SU-DHL-6 (cell line): ENCODE results near the gene IP6K1.

Experiments
- H2AFZ ChIP-seq: fragments of 200-600 bp; sonication (generic); 2 replicates; pipeline ENCODE4 v1.6.1; 2014; ENCODE audit warnings: low read depth, mild to moderate bottlenecking, moderate library complexity, mixed read lengths, antibody characterized with exemption, low read length; ENCODE audit not compliant: severe bottlenecking
- H3F3A ChIP-seq: fragments of 200-600 bp; shearing (Covaris generic); 2 replicates; pipeline ENCODE4 v1.6.0; 2016; ENCODE audit warnings: antibody characterized with exemption, mild to moderate bottlenecking; ENCODE audit not compliant: insufficient read depth
- H3K27ac ChIP-seq: fragments of 200-600 bp; sonication (generic); 2 replicates; pipeline ENCODE4 v1.5.1; 2016; ENCODE audit warnings: low read depth, mild to moderate bottlenecking, low read length, moderate library complexity, mixed read lengths
- H3K27me3 ChIP-seq: fragments of 200-600 bp; sonication (generic), shearing (Covaris generic); 2 replicates; pipeline ENCODE4 v1.6.0; 2014; ENCODE audit warnings: mild to moderate bottlenecking, low read length
- H3K36me3 ChIP-seq: fragments of 200-600 bp; sonication (generic); 2 replicates; pipeline ENCODE4 v1.6.1; 2014; ENCODE audit warnings: mild to moderate bottlenecking, low read length, mixed read lengths
- H3K4me2 ChIP-seq: fragments of 300-600, 200-600 bp; shearing (Covaris generic), sonication (generic); 2 replicates; pipeline ENCODE4 v1.6.0; 2014; ENCODE audit warnings: low read length, low read depth, mild to moderate bottlenecking; ENCODE audit not compliant: poor library complexity, severe bottlenecking
- H3K4me3 ChIP-seq: fragments of 200-600 bp; sonication (generic); 2 replicates; pipeline ENCODE4 v1.5.1; 2014; ENCODE audit warnings: antibody characterized with exemption, low read length, mild to moderate bottlenecking, mixed read lengths; ENCODE audit not compliant: insufficient read depth, poor library complexity, severe bottlenecking
- H3K79me2 ChIP-seq: fragments of 200-600 bp; sonication (generic); 2 replicates; pipeline ENCODE4 v1.6.1; 2014; ENCODE audit warnings: mild to moderate bottlenecking, low read length, moderate library complexity; ENCODE audit not compliant: insufficient read depth
- H3K9ac ChIP-seq: fragments of 200-600 bp; sonication (generic); 2 replicates; pipeline ENCODE4 v1.7.0; 2014; ENCODE audit warnings: mild to moderate bottlenecking, low read length
- H3K9me2 ChIP-seq: fragments of 200-600 bp; sonication (generic); replicated peaks from 2 replicates; pipeline ENCODE4 v1.6.1; 2014; ENCODE audit warnings: low read length; ENCODE audit not compliant: insufficient read depth
- H3K9me3 ChIP-seq: fragments of 200-600 bp; sonication (generic); 2 replicates; pipeline ENCODE4 v1.6.1; 2014; ENCODE audit warnings: low read length, mixed read lengths; ENCODE audit not compliant: insufficient read depth
- H4K20me1 ChIP-seq: fragments of 200-600 bp; sonication (generic); 2 replicates; pipeline ENCODE4 v1.6.1; 2014; ENCODE audit warnings: low read depth, mild to moderate bottlenecking, antibody characterized with exemption, low read length, moderate library complexity, mixed read lengths
- EZH2phosphoT487 ChIP-seq: fragments of 200-600 bp; sonication (generic), shearing (Covaris generic); conservative IDR thresholded peaks from 2 replicates; pipeline ENCODE4 v1.6.1; 2018; ENCODE audit warnings: mild to moderate bottlenecking, antibody characterized with exemption, low read length, moderate library complexity, mixed read lengths
- TF ChIP-seq, protein P1 (sequence below): fragments of 200-600 bp; sonication (generic); IDR thresholded peaks from one replicate; pipeline ENCODE4 v1.5.1; 2017; ENCODE audit warnings: antibody characterized with exemption, mild to moderate bottlenecking, low read length, moderate library complexity; ENCODE audit not compliant: insufficient read depth, poor library complexity, severe bottlenecking

Gene IP6K1

DNA sequence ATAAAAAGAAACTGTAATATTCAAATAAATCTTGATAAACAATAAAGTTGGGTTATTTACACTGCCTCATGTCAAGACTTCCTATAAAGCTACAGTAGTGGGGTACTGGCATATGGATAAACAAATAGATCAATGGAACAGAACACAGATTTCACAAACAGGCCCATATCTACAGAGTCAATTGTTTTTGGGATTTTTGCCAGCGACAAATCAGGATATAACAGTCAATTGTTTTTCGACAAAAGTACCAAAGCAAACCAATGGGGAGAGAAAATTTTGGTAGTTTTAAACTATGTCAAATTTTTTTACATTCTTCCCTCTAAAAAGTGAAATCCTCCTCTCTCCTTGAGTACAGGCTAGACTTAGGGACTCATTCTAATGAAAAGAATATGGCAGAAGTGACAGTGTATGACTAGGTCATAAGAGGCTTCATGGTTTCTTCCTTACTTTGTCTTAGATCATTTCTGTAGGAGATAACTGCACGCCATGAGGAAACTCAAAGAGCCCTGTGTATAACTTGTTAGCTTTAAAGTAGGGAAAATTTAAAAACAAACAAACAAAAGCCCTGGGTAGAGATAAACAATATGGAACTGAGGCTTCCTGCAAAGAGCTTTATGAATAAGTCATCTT, 16.9 kb downstream of the IP6K1 start:
- no peaks in the 10 kb centered on the region for H3K9me2 ChIP-seq
- TF ChIP-seq, protein P1, sequence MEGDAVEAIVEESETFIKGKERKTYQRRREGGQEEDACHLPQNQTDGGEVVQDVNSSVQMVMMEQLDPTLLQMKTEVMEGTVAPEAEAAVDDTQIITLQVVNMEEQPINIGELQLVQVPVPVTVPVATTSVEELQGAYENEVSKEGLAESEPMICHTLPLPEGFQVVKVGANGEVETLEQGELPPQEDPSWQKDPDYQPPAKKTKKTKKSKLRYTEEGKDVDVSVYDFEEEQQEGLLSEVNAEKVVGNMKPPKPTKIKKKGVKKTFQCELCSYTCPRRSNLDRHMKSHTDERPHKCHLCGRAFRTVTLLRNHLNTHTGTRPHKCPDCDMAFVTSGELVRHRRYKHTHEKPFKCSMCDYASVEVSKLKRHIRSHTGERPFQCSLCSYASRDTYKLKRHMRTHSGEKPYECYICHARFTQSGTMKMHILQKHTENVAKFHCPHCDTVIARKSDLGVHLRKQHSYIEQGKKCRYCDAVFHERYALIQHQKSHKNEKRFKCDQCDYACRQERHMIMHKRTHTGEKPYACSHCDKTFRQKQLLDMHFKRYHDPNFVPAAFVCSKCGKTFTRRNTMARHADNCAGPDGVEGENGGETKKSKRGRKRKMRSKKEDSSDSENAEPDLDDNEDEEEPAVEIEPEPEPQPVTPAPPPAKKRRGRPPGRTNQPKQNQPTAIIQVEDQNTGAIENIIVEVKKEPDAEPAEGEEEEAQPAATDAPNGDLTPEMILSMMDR: no peak
- no peak for TF ChIP-seq EZH2phosphoT487
- H3F3A ChIP-seq: 0 out of 2 replicates have a peak, but pooled peaks cover 3% of the 10 kb centered on the region
- peaks cover 74% of the 10 kb centered on the region for H3K79me2 ChIP-seq
- H3K36me3 ChIP-seq: no peaks in the 10 kb centered on the region
- no peak overlapping the region for H3K4me3 ChIP-seq
- H4K20me1 ChIP-seq: peaks cover 6% of the 10 kb centered on the region; the same call in 1 of the 2 replicates
- no peaks in the 10 kb centered on the region for H3K9me3 ChIP-seq
- no peak overlapping the region for H3K27ac ChIP-seq
- H3K9ac ChIP-seq: no peak overlapping the region
- no peak overlapping the region for H2AFZ ChIP-seq
- H3K4me2 ChIP-seq: no peak overlapping the region
- H3K27me3 ChIP-seq: no peaks in the 10 kb centered on the region

DNA sequence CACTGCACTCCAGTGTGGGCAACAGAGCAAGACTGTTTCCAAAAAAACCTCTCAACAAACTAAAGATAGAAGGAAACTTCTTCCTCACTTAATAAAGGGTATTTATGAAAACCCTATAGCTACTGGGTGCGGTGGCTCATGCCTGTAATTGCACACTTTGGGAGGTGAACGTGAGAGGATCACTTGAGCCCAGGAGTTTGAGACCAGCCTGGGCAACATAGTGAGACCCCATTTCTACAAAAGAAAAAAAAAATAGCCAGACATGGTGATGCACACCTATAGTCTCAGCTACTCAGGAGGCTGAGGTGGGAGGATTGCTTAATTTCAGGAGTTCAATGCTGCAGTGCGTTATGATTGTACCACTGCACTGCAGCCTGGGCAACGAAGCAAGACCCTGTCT, 22.4 kb downstream of the IP6K1 start:
- Histone ChIP-seq H3K36me3 (no peaks in the 10 kb centered on the region), H4K20me1 (no peaks in the 10 kb centered on the region), H2AFZ (no peak overlapping the region), H3K27me3 (no peaks in the 10 kb centered on the region), H3K9me3 (no peaks in the 10 kb centered on the region), H3K9me2 (no peaks in the 10 kb centered on the region), H3K79me2 (peaks cover 53% of the 10 kb centered on the region), H3K27ac (no peak overlapping the region), H3F3A (no peaks in the 10 kb centered on the region), H3K4me3 (no peak overlapping the region), H3K4me2 (no peak overlapping the region), H3K9ac (no peak overlapping the region)
- TF ChIP-seq EZH2phosphoT487: no peak
- TF ChIP-seq, protein P1: no peak

DNA sequence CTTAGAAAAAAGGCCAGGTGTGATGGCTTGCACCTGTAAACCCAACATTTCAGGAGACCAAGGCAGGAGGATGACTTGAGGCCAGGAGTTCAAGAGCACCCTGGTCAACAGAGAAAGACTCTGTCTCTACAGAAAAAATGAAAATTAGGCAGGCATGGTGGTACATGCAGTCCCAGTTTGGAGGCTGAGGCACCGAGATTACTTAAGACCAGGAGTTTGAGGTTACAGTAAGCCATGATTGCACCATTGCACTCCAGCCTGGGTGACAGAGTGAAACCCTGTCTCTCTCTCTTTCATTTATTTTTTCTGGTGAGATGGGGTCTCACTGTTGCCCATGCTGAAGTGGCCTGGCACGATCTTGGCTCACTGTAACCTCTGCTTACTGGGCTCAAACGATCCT, 24.7 kb downstream of the IP6K1 start:
- H3K36me3 ChIP-seq: no peaks in the 10 kb centered on the region
- TF ChIP-seq, protein P1: no peak
- TF ChIP-seq EZH2phosphoT487: no peak
- H2AFZ ChIP-seq: no peak overlapping the region
- no peaks in the 10 kb centered on the region for H4K20me1 ChIP-seq
- H3K9me2 ChIP-seq: no peaks in the 10 kb centered on the region
- no peaks in the 10 kb centered on the region for H3K9me3 ChIP-seq
- H3F3A ChIP-seq: no peaks in the 10 kb centered on the region
- no peak overlapping the region for H3K4me2 ChIP-seq
- no peak overlapping the region for H3K9ac ChIP-seq
- H3K79me2 ChIP-seq: peaks cover 50% of the 10 kb centered on the region
- H3K27me3 ChIP-seq: no peaks in the 10 kb centered on the region
- no peak overlapping the region for H3K27ac ChIP-seq
- H3K4me3 ChIP-seq: no peak overlapping the region
